GM12801 (cell line): ENCODE measurements around the gene TPSG1.

ENCODE experiments used
- TF ChIP-seq, protein P1 (sequence below): IDR thresholded peaks from one replicate; pipeline ENCODE4 v1.5.1; 2011; ENCODE audit warnings: control low read depth; ENCODE audit not compliant: insufficient read length; ENCODE audit errors: extremely low read depth

Gene TPSG1

DNA sequence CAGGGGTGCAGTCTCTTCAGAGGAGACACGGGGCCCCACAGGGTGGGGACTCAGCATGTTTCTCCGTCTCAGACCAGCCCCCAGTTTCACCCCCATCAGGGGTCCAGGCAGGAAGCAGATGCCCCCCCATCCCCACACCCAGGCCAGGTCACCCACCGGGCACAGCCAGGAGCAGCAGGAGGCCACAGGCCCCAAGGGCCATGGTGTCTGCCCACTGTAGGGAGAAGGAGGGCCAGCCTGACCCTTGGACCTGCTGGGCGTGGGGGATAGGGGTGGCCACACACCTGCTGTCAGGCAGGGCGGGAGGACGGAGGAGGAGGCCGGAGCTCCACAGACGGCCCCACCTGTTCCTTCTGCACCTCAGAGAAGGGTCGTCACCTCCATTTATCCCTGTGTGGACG is at the start of gene TPSG1:
TPSG1 (minus strand) TSS at position 218 of the 401 bp plus-strand sequence; CDS start at position 202, 16 bp downstream.
- TF ChIP-seq, protein P1, sequence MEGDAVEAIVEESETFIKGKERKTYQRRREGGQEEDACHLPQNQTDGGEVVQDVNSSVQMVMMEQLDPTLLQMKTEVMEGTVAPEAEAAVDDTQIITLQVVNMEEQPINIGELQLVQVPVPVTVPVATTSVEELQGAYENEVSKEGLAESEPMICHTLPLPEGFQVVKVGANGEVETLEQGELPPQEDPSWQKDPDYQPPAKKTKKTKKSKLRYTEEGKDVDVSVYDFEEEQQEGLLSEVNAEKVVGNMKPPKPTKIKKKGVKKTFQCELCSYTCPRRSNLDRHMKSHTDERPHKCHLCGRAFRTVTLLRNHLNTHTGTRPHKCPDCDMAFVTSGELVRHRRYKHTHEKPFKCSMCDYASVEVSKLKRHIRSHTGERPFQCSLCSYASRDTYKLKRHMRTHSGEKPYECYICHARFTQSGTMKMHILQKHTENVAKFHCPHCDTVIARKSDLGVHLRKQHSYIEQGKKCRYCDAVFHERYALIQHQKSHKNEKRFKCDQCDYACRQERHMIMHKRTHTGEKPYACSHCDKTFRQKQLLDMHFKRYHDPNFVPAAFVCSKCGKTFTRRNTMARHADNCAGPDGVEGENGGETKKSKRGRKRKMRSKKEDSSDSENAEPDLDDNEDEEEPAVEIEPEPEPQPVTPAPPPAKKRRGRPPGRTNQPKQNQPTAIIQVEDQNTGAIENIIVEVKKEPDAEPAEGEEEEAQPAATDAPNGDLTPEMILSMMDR: no peak

DNA sequence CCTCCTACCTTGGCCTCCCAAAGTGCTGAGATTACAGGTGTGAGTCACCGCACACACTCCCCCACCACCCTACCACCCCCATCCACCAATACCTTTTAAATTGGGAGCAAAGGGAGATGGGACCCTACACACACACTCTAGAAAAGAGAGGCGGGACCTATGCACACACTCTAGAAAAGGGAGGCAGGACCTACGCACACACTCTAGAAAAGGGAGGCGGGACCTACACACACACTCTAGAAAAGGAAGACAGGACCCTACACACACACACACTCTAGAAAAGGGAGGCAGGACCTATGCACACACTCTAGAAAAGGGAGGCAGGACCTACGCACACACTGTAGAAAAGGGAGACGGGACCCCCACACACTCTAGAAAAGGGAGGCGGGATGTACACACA is 49.7 kb upstream of the TPSG1 start:
- TF ChIP-seq, protein P1: no peak

DNA sequence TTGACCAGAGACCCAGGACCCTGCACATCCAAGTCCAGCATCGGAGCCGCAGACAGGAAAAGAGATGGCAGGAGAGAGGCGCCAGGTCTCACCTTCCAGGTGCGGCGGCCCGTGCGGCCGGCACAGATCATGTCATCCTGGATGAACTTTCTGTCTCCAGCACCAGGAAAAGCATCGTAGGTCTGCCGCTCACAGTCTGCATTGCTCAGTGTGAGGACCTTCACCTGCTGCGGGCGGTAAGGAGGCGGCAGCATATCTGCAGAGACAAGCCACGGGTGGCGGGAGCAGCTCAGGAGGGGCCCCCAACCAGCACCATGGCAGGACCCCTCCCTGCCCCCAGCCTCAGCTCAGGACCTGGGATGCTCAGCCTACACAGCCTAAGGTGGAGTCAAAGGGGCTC is 48.7 kb upstream of the TPSG1 start:
- TF ChIP-seq, protein P1: no peak

DNA sequence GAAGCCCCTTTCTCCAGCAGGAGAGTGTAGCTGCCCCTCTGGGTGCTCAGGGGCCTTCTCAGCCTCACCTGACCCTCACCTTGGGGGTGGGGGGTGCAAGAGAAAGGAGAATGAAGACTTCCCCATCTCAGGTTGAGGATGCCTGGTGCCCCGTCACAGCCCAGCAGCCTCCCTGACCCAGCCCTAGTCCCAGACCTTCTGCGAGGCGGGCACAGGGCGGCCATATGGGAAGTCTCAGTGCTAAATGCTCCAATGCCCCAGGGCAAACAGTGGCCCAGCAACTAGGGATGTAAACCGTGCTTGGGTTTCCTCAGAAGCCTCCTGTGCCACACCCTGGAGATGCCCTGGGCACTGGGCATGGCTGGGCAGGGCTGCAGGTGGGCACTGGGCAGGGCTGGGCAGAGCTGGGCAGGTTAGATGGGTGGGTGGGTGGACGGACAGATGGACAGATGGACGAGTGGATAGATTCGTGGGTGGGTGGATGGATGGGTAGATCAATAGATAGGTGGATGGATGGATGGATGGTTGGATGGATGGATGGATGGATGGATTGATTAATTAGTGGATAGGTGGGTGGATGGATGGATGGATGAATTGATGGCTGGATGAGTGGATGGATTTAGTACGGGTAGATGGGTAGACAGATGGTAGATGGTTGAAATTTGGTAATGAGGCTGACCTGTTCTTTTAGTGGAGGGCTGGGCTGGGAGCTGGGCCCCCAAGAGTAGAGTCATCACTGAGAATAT is 47.6 kb upstream of the TPSG1 start:
- TF ChIP-seq, protein P1: no peak

DNA sequence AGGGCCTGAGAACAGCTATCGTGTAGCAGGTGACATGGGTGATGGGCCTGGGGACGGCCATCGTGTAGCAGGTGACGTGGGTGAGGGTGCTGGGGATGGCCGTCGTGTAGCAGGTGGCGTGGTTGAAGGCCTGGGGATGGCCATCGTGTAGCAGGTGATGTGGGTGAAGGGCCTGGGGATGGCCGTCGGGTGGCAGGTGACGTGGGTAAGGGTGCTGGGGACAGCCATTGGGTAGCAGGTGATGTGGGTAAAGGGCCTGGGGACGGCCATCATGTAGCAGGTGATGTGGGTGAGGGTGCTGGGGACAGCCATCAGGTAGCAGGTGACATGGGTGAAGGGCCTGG is 46.3 kb upstream of the TPSG1 start:
- TF ChIP-seq, protein P1: no peak

DNA sequence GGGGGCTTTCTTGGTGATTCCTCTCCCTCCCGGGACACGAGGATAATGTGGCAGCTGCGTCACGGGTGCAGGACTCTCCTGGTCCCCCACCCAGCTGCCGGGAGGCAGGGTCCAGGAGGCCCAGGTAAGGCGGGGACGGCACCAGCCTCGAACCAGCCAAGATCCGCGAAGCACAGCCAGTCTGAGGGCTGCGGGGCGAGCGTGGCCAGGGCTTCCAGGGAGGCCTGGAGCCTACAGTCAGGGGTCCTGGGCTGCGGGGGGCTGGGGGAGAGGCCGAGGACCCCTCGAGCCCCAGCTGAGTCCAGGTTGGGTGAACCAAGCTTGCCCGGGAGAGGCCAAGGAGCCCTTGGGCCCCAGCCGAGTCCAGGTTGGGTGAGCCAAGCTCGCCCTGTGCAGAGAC is 40.8 kb upstream of the TPSG1 start:
- TF ChIP-seq, protein P1: no peak

DNA sequence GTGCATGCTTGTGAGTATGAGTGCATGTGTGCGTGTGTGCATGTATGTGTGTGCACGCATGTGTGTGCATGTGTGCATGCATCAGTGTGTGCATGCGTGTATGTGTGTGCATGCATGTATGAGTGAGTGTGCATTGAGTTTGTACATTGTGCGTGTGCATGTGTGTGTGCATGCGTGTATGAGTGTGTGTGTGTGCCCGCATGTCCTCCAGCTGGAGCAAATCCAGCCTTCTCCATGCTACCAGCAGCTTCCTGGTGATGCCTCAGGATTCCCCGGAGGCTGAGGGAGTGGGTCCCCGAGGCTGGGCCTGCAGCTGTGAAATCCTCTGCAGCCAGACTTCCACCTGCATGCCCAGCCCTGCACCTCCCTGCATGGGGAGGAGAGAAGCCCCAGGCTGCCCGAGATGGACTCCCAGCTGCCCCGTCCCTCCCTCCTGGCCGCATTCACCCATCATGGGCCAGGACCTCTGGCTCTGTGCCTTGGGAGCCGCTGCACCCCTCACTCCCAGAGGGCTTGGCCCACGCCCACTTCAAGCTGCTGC is 40.1 kb upstream of the TPSG1 start:
- TF ChIP-seq, protein P1: no peak
